Esophagus (tissue), 2 donors: ENCODE results near the gene AIFM3. TPM values are rescaled to one million over a fixed set of nuclear protein-coding genes. Genes with fewer than 3 reads are reported as not detected.
"Not testable (repeated sequence)": the region's sequence is repeated elsewhere in the genome, so short reads cannot be mapped to it uniquely, and the experiment has no call there.

Experiments
- H3K27ac ChIP-seq, 2 donors: one replicate each; pipeline ENCODE4 v1.5.1; 2013; ENCODE audit warnings: low read depth in 2 of 2, mild to moderate bottlenecking in 2 of 2, inconsistent platforms in 1 of 2, low read length in 1 of 2, moderate library complexity in 1 of 2
- H3K27me3 ChIP-seq, 2 donors: one replicate each; pipeline ENCODE4 v1.6.1; 2013; ENCODE audit warnings: low read length in 2 of 2, control low read depth in 1 of 2, mild to moderate bottlenecking in 1 of 2; ENCODE audit not compliant: insufficient read depth in 2 of 2, control insufficient read depth in 1 of 2
- H3K36me3 ChIP-seq, 2 donors: one replicate each; pipeline ENCODE4 v1.6.1; 2013; ENCODE audit warnings: low read length in 1 of 2; ENCODE audit not compliant: control insufficient read depth in 2 of 2, insufficient read depth in 2 of 2
- H3K4me1 ChIP-seq, 2 donors: one replicate each; pipeline ENCODE4 v1.6.1; 2013; ENCODE audit warnings: low read length in 1 of 2; ENCODE audit not compliant: control insufficient read depth in 2 of 2, insufficient read depth in 2 of 2
- H3K4me3 ChIP-seq, 2 donors: one replicate each; pipeline ENCODE4 v1.5.1; 2013; ENCODE audit warnings: low read length in 2 of 2, mild to moderate bottlenecking in 2 of 2, low read depth in 1 of 2, moderate library complexity in 1 of 2
- H3K9me3 ChIP-seq, 2 donors: one replicate each; pipeline ENCODE4 v1.6.1; 2013; ENCODE audit warnings: mild to moderate bottlenecking in 2 of 2, low read depth in 1 of 2, low read length in 1 of 2, moderate library complexity in 1 of 2; ENCODE audit not compliant: control insufficient read depth in 2 of 2, insufficient read depth in 1 of 2
- WGBS, 2 donors: extraction: QIAGEN DNeasy Blood & Tissue Kit; methylation state at CpG; one replicate each; pipeline ENCODE4 v1.1.7; 2013; 5-methylcytosine and 5-hydroxymethylcytosine counted together
- polyA plus RNA-seq, 2 donors: library from polyadenylated mRNA; stranded (reverse); fragments of 200-250 nt; gene quantifications; one replicate each; pipeline ENCODE4 v1.2.3, GENCODE V29; 2013
- donor health status: healthy with polysubstance abuse.
- donor health status: Bipolar disorder and iron deficiency.

The AIFM3 gene
- polyA plus RNA-seq, 2 donors = 1.1 to 1.7 TPM

DNA sequence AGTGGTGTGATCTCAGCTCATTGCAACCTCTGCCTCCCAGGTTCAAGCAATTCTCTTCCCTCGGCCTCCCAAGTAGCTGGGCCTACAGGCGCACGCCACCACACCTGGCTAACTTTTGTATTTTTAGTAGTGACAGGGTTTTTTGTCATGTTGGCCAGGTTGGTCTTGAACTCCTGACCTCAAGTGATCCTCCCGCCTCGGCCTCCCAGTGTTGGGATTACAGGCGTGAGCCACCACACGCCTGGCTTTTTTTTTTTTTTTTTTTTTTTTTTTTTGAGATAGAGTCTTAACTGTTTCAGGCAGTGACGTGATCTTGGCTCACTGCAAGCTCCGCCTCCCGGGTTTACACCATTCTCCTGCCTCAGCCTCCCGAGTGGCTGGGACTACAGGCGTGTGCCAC, 36.6 kb upstream of the AIFM3 start:
- not testable (repeated sequence) for H3K27me3 ChIP-seq, H3K4me1 ChIP-seq, H3K9me3 ChIP-seq, H3K27ac ChIP-seq, H3K36me3 ChIP-seq, H3K4me3 ChIP-seq
- WGBS, 2 donors = 96 to 100% methylated on average over 12 of the region's 12 CpGs

DNA sequence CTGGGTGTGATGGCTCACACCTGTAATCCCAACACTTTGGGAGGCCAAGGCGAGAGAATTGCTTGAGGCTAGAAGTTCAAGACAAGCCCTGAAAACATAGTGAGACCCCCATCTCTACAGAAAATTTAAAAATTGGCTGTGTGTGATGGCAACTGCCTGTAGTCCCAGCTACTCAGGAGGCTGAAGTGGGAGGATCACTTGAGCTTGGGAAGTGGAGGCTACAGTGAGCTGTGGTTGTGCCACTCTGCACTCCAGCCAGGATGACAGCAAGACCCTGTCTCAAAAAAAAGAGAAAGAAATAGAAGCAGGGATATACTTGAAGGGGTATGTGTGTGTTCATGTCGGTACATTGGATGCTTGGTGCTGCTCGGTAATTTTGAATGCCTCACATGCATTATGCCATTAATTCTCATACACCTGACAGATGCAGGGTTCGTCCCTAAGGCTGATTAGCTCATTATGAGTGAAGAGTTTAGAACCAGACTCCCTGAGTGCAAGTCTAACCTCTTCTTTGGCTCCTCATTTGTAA, 35.9 kb upstream of the AIFM3 start:
- no peak overlapping the region for H3K27ac ChIP-seq
- no peaks in the 10 kb centered on the region for H3K9me3 ChIP-seq
- no peak overlapping the region for H3K4me3 ChIP-seq
- H3K36me3 ChIP-seq = peaks cover 0 to 6% of the 10 kb centered on the region in 2 donors
- peaks cover 0 to 6% of the 10 kb centered on the region in 2 donors for H3K4me1 ChIP-seq
- WGBS, 2 donors = 80 to 89% methylated on average over 4 of the region's 4 CpGs
- H3K27me3 ChIP-seq = no peaks in the 10 kb centered on the region

DNA sequence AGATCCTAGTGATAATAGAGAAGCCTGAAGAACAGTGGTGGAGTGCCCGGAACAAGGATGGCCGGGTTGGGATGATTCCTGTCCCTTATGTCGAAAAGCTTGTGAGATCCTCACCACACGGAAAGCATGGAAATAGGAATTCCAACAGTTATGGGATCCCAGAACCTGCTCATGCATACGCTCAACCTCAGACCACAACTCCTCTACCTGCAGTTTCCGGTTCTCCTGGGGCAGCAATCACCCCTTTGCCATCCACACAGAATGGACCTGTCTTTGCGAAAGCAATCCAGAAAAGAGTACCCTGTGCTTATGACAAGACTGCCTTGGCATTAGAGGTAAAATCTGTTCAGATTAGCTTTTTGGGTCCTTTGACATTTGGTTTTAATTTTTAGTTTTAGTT, 33.1 kb upstream of the AIFM3 start:
- Histone ChIP-seq H3K36me3 (peaks cover 0 to 13% of the 10 kb centered on the region in 2 donors), H3K27me3 (no peaks in the 10 kb centered on the region), H3K27ac (no peak overlapping the region), H3K4me3 (no peak overlapping the region), H3K4me1 (peaks cover 3 to 9% of the 10 kb centered on the region in 2 donors), H3K9me3 (no peaks in the 10 kb centered on the region)
- 91 to 92% methylated on average over 7 of the region's 7 CpGs for WGBS, 2 donors

DNA sequence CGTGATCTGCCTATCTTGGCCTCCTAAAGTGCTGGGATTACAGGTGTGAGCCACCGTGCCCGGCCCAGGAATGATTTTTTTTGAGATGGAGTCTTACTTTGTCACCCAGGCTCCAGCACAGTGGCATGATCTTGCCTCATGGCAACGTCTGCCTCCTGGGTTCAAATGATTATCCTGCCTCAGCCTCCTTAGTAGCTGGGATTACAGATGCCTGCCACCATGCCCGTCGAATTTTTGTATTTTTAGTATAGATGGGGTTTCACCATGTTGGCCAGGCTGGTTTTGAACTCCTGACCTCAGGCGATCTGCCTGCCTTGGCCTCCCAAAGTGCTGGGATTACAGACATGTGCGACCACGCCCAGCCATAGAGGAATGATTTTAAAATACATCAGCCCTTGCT, 32.0 kb upstream of the AIFM3 start:
- H3K4me3 ChIP-seq, H3K9me3 ChIP-seq, H3K27ac ChIP-seq, H3K27me3 ChIP-seq: not testable (repeated sequence)
- 83 to 85% methylated on average over 9 of the region's 9 CpGs for WGBS, 2 donors
- Histone ChIP-seq H3K36me3 (peaks cover 0 to 13% of the 10 kb centered on the region in 2 donors), H3K4me1 (peaks cover 3 to 11% of the 10 kb centered on the region in 2 donors)

DNA sequence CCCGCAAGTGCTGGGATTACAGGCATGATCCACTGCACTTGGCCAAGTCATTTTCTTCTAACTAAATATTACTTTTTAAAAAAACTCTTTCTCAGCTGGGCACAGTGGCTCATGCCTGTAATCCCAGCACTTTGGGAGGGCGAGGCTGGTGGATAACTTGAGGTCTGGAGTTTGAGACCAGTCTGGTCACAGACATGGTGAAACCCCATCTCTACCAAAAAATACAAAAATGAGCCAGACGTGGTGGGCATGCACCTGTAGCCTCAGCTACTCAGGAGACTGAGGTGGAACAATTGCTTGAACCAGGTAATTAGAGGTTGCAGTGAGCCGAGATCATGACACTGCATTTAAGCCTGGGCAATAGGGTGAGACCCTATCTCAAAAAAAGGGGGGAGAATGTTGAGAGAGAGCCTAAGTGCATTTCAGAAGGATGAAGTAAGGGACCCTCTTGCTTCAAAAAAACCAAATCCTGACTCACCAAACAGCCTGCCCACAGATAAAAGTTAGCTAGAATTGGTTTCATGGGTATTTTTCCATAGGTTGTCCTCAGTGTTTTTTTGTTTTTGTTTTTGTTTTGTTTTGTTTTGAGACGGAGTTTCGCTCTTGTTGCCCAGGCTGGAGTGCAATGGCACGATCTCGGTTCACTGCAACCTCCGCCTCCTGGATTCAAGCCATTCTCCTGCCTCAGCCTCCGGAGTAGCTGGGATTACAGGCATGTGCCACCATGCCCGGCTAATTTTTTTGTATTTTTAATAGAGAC, 31.1 kb upstream of the AIFM3 start:
- not testable (repeated sequence) for H3K27ac ChIP-seq, H3K4me3 ChIP-seq, H3K27me3 ChIP-seq, H3K9me3 ChIP-seq
- 65 to 68% methylated on average over 11 of the region's 11 CpGs for WGBS, 2 donors
- H3K36me3 ChIP-seq = peaks cover 0 to 15% of the 10 kb centered on the region in 2 donors
- peaks cover 3 to 13% of the 10 kb centered on the region in 2 donors for H3K4me1 ChIP-seq

DNA sequence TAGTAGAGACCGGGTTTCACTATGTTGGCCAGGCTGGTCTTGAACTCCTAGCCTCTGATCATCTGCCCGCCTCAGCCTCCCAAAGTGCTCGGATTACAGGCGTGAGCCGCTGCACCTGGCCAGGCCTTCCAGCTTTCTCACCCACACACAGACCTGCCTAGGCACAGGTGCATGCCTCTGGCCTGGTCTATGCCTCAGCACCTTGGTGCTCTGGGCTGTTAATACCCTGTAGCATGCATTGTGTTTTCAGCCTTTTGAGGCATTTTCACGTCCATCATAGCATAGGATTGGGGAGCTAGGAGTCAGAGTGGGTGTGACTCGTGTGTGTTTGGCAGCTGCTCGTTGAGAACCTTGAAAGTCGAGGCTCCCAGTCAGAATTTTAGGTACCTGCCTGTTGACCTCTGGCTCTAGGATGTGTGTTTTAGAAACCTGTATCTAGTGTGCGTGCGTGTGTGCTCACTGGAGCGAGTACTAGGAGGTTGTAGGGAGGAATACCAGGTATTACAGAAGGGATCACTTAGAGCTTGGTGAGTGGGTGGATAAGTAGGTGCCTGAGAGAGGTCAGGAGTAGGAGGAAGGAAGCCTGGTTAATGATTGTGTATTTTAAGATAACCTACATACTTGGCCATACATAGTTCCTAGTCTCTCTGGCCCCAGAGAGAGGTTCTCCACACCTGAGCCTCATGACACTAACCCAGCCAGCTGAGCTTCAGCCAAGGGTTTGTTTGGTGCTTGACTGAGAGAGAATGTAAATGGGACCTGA, 29.8 kb upstream of the AIFM3 start:
- Histone ChIP-seq H3K36me3 (peaks cover 0 to 17% of the 10 kb centered on the region in 2 donors), H3K4me1 (peaks cover 3 to 15% of the 10 kb centered on the region in 2 donors), H3K27ac (peak overlapping the region in 1 of 2 donors; percentile 35), H3K9me3 (no peaks in the 10 kb centered on the region), H3K4me3 (no peak overlapping the region), H3K27me3 (no peaks in the 10 kb centered on the region)
- 45 to 60% methylated on average over 12 of the region's 12 CpGs for WGBS, 2 donors

DNA sequence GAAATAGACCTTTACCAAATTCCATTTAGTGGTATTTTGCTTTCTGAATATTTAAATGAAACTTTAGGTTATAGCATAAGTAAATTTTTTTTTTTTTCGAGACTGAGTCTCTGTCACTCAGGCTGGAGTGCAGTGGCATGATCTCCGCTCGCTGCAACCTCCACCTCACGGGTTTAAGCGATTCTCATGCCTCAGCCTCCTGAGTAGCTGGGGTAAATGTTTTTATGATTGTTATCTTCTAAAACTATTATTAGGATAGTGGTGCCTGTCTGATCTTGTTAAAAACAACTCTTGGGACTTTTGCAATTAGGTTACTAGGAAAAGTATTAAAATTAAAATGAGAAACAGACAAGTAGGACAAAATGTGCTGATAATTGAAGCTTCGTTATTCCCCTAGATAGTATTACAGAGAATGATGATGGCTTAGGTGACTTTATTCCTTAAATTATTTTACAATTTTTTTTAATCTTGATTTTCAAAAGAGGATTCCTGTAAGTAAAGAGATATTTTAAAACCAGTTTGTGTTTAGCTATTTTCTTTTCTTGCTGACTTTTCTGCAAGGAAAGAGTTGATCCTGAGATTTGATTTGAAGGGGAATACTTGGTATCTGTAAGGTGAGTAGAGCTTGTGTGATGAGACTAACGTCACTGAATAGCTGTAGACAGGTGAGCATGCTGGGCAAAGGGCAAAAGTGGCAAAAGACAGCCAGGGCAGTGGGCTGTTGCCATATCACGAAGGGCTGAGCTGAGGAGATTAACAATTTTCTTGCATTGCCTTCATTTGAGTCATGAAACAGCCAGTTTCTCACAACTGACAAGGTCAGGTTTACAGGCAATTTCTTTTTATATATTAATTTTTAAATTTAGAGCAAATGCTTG, 29.0 kb upstream of the AIFM3 start:
- Histone ChIP-seq H3K4me3 (no peak overlapping the region), H3K36me3 (peaks cover 0 to 17% of the 10 kb centered on the region in 2 donors), H3K9me3 (no peaks in the 10 kb centered on the region), H3K4me1 (peaks cover 3 to 15% of the 10 kb centered on the region in 2 donors), H3K27me3 (no peaks in the 10 kb centered on the region), H3K27ac (peak overlapping the region in 1 of 2 donors; percentile 15)
- WGBS, 2 donors = 69 to 78% methylated on average over 8 of the region's 8 CpGs

DNA sequence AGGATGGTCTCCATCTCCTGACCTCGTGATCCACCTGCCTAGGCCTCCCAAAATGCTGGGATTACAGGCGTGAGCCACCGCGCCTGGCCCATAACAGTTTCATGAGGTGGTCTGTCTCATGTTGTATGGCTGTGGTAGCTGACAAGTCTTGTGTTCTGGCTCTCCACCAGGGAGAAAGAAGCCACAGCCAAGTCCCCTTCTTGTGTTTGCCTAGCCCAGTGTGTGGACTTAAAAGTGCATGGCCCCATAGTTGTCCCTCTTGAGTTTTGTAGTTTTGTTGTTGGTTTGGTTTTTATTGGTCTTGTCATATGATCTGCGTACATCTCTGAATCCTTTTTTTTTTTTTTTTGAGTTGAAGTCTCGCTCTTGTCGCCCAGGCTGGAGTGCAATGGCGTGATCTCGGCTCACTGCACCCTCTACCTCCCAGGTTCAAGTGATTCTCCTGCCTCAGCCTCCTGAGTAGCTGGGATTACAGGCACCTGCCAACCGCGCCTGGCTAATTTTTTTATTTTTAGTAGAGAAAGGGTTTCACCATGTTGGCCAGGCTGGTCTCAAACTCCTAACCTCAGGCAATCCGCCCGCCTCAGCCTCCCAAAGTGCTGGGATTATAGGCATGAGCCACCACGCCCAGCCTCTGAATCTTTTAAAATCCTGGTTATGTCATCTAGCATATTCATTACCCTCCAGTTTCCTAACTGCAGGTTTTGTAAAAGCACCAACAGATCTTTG, 27.4 kb upstream of the AIFM3 start:
- H3K27me3 ChIP-seq, H3K4me3 ChIP-seq, H3K9me3 ChIP-seq, H3K27ac ChIP-seq: not testable (repeated sequence)
- WGBS, 2 donors = 83 to 85% methylated on average over 14 of the region's 14 CpGs
- Histone ChIP-seq H3K36me3 (peaks cover 0 to 13% of the 10 kb centered on the region in 2 donors), H3K4me1 (peaks cover 3 to 15% of the 10 kb centered on the region in 2 donors)
